Chondrocyte (in vitro differentiated cells): Measurements from ENCODE around the gene RHCE. TPM values are rescaled to one million over a fixed set of nuclear protein-coding genes. Genes with fewer than 3 reads are reported as not detected.
"Not testable (repeated sequence)": the region's sequence is repeated elsewhere in the genome, so short reads cannot be mapped to it uniquely, and the experiment has no call there.

Source experiments
- DNase-seq: peaks from one replicate; pipeline ENCODE4 v3.0.0; 2021; ENCODE audit warnings: mixed read lengths, low spot score
- H3K27ac Mint-ChIP-seq: one replicate; pipeline ENCODE4 v1.8.0; 2021; ENCODE audit warnings: mild to moderate bottlenecking, moderate library complexity, mixed read lengths; ENCODE audit not compliant: unreplicated experiment
- H3K27me3 Mint-ChIP-seq: 2 replicates; pipeline ENCODE4 v1.8.0; 2021; ENCODE audit warnings: low read depth, mixed read lengths
- H3K36me3 Mint-ChIP-seq: 2 replicates; pipeline ENCODE4 v1.8.0; 2021; ENCODE audit warnings: low read depth, mixed read lengths
- H3K4me1 Mint-ChIP-seq: 2 replicates; pipeline ENCODE4 v1.8.0; 2021; ENCODE audit warnings: low read depth, mild to moderate bottlenecking, mixed read lengths
- H3K4me3 Mint-ChIP-seq: one replicate; pipeline ENCODE4 v1.8.0; 2021; ENCODE audit warnings: mild to moderate bottlenecking, moderate library complexity, mixed read lengths; ENCODE audit not compliant: unreplicated experiment
- H3K9me3 Mint-ChIP-seq: 2 replicates; pipeline ENCODE4 v1.8.0; 2021; ENCODE audit warnings: low read depth, mixed read lengths
- CTCF ChIP-seq: fragments of 200-600 bp; sonication (generic); IDR thresholded peaks from 2 replicates; pipeline ENCODE4 v1.5.0; 2021; ENCODE audit warnings: antibody characterized with exemption, mild to moderate bottlenecking, moderate library complexity
- total RNA-seq: library from RNA; stranded (reverse); gene quantifications from 3 replicates; pipeline ENCODE4 v1.2.1, GENCODE V29; 2021

RHCE gene
- total RNA-seq, 1 donor from 2014 or later: 1.0 TPM

GRCh38 chr1:25343872-25344271 is 76.8 kb downstream of the RHCE start:
- Mint-ChIP-seq H3K27ac (peak overlapping the region; percentile 88), H3K4me3 (no peak overlapping the region), H3K9me3 (no peaks in the 10 kb centered on the region), H3K4me1 (peaks cover 44% of the 10 kb centered on the region), H3K36me3 (peaks cover 8% of the 10 kb centered on the region), H3K27me3 (no peaks in the 10 kb centered on the region)
- no peak for TF ChIP-seq CTCF
- DNase-seq: no peak

DNA sequence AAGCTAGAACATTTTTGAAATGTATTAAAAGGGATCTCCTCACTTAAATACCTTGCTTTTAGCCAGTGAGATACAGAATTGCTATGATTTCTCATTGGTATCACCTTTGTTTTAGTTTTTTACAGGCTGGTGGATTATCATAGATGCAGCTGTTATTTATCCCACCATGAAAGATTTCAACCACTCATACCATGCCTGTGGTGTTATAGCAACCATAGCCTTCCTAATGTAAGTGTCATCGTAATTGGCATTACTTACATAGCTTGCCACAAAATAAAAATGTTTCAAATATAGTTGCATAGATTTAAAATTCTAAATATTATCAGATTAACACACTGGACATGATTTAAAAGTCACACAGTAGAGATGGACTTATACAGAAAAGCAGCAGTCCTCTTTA is 77.8 kb downstream of the RHCE start:
- Mint-ChIP-seq H3K27me3 (no peaks in the 10 kb centered on the region), H3K9me3 (no peaks in the 10 kb centered on the region), H3K4me3 (no peak overlapping the region), H3K36me3 (peaks cover 6% of the 10 kb centered on the region), H3K27ac (no peak overlapping the region), H3K4me1 (peaks cover 44% of the 10 kb centered on the region)
- no peak for TF ChIP-seq CTCF
- no peak for DNase-seq

DNA sequence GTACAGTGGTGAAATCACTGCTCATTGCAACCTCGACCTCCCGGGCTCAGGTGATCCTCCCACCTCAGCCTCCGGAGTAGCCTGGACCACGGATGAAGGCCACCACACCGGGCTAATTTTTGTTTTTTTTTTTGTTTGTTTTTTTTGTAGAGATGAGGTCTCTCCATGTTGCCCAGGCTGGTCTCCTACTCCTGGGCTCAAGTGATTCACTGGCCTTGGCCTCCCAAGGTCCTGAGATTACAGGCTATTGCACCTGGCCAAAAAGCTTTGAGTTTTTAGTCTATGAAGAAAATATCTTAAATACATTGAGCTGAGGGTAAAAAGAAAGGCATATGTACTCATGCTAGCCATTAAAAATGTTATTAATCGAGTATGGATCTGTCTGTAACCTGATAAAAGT is 78.9 kb downstream of the RHCE start:
- Mint-ChIP-seq H3K27ac (peak overlapping the region; percentile 51), H3K4me1 (peaks cover 47% of the 10 kb centered on the region), H3K36me3 (peaks cover 2% of the 10 kb centered on the region), H3K9me3 (no peaks in the 10 kb centered on the region), H3K27me3 (no peaks in the 10 kb centered on the region), H3K4me3 (no peak overlapping the region)
- DNase-seq: no peak
- TF ChIP-seq CTCF: no peak

DNA sequence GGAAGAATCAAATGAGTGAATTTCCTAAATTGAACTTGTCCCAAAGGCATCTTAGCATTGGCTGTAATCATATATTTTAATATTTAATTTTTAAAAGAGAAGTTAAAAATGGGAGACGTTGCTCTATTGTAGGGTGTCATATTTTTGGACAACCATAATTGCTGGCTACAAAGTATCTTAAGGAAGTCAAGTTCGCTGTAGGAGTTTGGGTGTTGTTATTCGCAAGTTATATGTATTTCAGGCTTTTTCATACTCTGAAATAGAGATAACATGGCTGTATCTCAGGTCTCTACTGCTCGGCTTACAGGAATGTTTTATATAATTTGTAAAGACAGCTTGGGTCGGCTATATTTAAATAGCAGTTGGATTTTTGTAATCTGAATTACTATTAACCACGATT is 81.6 kb downstream of the RHCE start:
- no peaks in the 10 kb centered on the region for H3K9me3 Mint-ChIP-seq
- peaks cover 41% of the 10 kb centered on the region for H3K4me1 Mint-ChIP-seq
- no peak for DNase-seq
- TF ChIP-seq CTCF: no peak
- peak overlapping the region; percentile 79 for H3K4me3 Mint-ChIP-seq
- H3K27me3 Mint-ChIP-seq: no peaks in the 10 kb centered on the region
- no peaks in the 10 kb centered on the region for H3K36me3 Mint-ChIP-seq
- peak overlapping the region; percentile 95 for H3K27ac Mint-ChIP-seq

- TF ChIP-seq CTCF: no peak
- no peaks in the 10 kb centered on the region for H3K36me3 Mint-ChIP-seq
- peaks cover 35% of the 10 kb centered on the region for H3K4me1 Mint-ChIP-seq
- H3K27ac Mint-ChIP-seq: peak within 1 kb of the TSS; percentile 95
- peak; percentile 94 for DNase-seq
- H3K27me3 Mint-ChIP-seq: no peaks in the 10 kb centered on the region
- peak within 1 kb of the TSS; percentile 88 for H3K4me3 Mint-ChIP-seq
- H3K9me3 Mint-ChIP-seq: no peaks in the 10 kb centered on the region
Measured at GRCh38 chr1:25338188-25338981, 82.2 kb downstream of the RHCE start, which contains the start of gene TMEM50A. Gene TMEM50A (plus strand): TSS chr1:25338334. CDS start chr1:25340487, 2,153 bp downstream.

GRCh38 chr1:25337483-25338187 is 83.0 kb downstream of the RHCE start:
- H3K4me3 Mint-ChIP-seq: peak overlapping the region; percentile 79
- peak overlapping the region; percentile 95 for H3K27ac Mint-ChIP-seq
- not testable (repeated sequence) for H3K9me3 Mint-ChIP-seq, H3K27me3 Mint-ChIP-seq, DNase-seq, H3K36me3 Mint-ChIP-seq
- H3K4me1 Mint-ChIP-seq: peaks cover 29% of the 10 kb centered on the region
